HepG2 (cell line): ENCODE data around the gene KLF11. TPM values are rescaled to one million over a fixed set of nuclear protein-coding genes. Genes with fewer than 3 reads are reported as not detected.
A peak's percentile ranks its signal among the peaks of the same experiment; 100 is the strongest.

Experiments used
- KIAA2018 ChIP-seq: sonication (generic); formaldehyde crosslinking; IDR thresholded peaks from 2 replicates; pipeline ENCODE4 v1.5.0; 2020; ENCODE audit warnings: mild to moderate bottlenecking, missing genetic modification reagents, borderline replicate concordance
- MNT ChIP-seq: fragments of 450-650 bp; IDR thresholded peaks from 2 replicates; pipeline ENCODE4 v1.6.1; 2016
- ZBTB38 ChIP-seq: sonication (generic); formaldehyde crosslinking; IDR thresholded peaks from 2 replicates; pipeline ENCODE4 v1.5.1; 2020; ENCODE audit warnings: mild to moderate bottlenecking, missing genetic modification reagents
- polyA plus RNA-seq, 8 experiments: library from polyadenylated mRNA; depleted of rRNA in 3 of 8; stranded (reverse) in 7 of 8; unstranded in 1 of 8; fragments of >200 nt; fragmentation: Illumina TruSeq in 4 of 8; extraction: Trizol in 4 of 8; gene quantifications; 2 replicates each; pipeline versions ENCODE4 v1.2.1 to v1.2.3, GENCODE V29; 2011 to 2016; ENCODE audit warnings: low read depth in 4 of 8, missing spikeins in 1 of 8, mixed read lengths in 1 of 8; ENCODE audit not compliant: insufficient read depth in 1 of 8
- total RNA-seq, 5 experiments: library from RNA; depleted of rRNA; stranded (reverse); fragments of >200 nt; fragmentation: Illumina TruSeq; extraction: Trizol; gene quantifications; 2 replicates each; pipeline ENCODE4 v1.2.3, GENCODE V29; 2016; ENCODE audit warnings: low read depth in 1 of 5

Gene KLF11
- total and polyA plus RNA-seq, 2 of the 13 experiments (the other 11 are each of a cell fraction or from before 2014, with no cell fraction given): 2.5 to 11.8 TPM

- TF ChIP-seq KIAA2018 (CRISPR knock-in tag) (no peak), MNT (0 out of 2 replicates have a peak, but pooled peaks have one; percentile 26), ZBTB38 (CRISPR knock-in tag) (0 out of 2 replicates have a peak, but pooled peaks have one; percentile 17)
Observed at GRCh38 chr2:10016001-10016801, 27.1 kb upstream of the KLF11 start (continued).
